Activated T-helper 1 cell treated with Interleukin-2 at 50 U/mL for 16 hours (primary cell): ENCODE data around the gene WWC1.
"Not testable (repeated sequence)": the region's sequence is repeated elsewhere in the genome, so short reads cannot be mapped to it uniquely, and the experiment has no call there.

Source experiments
- DNase-seq: peaks from one replicate; pipeline ENCODE4 v3.0.0-alpha.2; 2020; ENCODE audit warnings: low read depth

WWC1 gene

GRCh38 chr5:168308976-168309598 is 17.6 kb downstream of the WWC1 start:
- DNase-seq = no peak

- DNase-seq = not testable (repeated sequence)
Measured at GRCh38 chr5:168310541-168310940, 19.1 kb downstream of the WWC1 start.

GRCh38 chr5:168311061-168311566 is 19.7 kb downstream of the WWC1 start:
- no peak for DNase-seq

DNA sequence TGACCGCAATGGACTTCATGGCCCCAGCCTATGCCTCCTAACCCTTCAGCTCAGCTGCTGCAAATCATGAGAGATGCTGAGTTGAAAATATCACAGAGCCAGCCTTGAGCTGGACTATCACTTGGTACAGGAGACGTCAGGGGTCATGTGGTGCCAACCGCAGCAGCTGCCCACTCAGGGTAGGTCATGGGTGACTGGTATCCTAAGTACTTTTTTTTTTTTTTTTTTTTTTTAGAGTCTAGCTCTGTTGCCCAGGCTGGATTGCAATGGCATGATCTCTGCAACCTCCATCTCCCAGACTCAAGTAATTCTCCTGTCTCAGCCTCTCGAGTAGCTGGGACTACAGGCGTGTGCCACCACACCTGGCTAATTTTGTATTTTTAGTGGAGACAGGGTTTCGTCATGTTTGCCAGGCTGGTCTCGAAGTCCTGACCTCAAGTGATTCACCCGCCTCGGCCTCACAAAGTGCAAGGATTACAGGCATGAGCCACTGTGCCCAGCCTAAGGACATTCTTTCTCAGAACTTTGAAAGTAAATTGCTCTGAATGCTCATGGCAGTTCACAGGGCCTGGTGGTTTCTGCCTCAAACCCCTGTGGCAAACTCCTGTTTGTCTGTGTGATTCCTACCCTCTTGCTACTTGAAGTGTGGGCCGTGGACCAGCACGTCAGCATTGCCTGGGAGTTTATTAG is 21.3 kb downstream of the WWC1 start:
- no peak for DNase-seq

- no peak for DNase-seq
Measured at GRCh38 chr5:168313596-168314204, 22.3 kb downstream of the WWC1 start.

DNA sequence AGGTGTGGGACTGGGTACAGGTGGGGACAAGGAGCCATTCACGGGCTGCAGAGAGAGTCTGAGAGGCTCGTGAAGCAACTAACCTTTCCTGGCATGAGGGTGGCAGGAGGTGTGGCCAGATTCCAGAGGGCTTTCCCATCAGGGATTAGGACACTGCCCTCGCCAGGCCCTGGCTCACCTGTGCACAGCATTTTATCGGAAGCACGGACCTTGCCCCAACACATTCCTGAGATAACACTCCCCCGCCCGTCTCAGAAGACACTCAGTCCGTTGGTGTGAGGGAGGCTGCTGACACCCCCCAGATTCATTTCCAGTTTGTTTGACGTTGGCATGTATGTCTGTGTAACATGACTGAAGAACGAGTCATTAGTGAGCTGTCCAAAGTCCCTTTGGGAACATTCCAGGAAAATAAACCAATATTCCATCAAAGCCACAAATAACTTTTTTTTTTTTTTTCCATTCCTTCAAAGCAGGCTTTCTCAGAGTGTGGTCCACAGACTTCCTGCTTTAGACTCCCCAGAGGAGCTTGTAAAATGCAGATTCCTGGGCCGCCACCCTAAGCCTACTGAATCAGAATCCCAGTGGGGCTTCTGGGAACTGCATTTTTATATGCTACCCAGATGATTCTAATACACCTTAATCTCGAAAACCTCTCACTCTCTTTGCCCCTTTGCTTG is 23.4 kb downstream of the WWC1 start:
- DNase-seq = no peak

DNA sequence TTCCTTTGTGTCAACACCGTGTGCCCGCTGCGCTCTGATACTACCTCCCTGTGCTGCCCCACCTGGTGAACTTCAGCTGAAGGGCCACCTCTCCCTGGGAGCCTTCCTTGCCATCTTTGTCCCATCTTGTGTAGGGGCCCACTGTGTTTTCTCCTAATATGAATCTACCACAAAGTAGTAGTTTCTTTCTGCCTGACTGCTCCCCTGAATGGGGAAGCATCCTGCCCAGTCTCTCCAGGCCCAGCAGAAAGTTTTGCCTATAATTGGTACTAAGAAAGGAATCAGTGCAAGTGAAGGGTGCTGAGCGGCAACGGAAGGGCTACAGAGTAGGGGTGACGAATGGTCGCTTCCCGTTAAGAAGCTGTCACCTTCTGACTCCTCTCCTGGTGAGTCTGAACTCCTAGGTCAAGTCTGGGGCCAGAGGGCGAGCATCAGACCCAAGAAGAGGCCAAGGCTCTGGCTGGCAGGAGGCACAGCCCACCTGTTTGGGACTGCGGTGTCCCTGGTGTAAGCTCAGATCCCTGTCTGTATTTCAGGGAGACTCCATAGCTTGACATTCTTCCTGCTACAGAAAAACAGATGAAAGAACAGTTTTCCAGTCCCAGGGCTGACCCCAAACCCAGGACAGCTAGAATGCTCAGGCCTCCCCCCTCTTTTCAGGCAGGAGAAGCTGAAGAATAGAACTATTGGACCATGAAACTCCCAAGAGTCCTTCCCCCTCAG is 24.1 kb downstream of the WWC1 start:
- DNase-seq = no peak

GRCh38 chr5:168316139-168316578 is 24.7 kb downstream of the WWC1 start:
- no peak for DNase-seq

- no peak for DNase-seq
Measured at GRCh38 chr5:168317096-168317520, 25.7 kb downstream of the WWC1 start.

GRCh38 chr5:168317521-168318147 is 26.2 kb downstream of the WWC1 start:
- no peak for DNase-seq

GRCh38 chr5:168318240-168318639 is 26.8 kb downstream of the WWC1 start:
- no peak for DNase-seq

- no peak for DNase-seq
Measured at GRCh38 chr5:168319774-168320173, 28.3 kb downstream of the WWC1 start.

- no peak for DNase-seq
Measured at GRCh38 chr5:168320805-168321204, 29.4 kb downstream of the WWC1 start.

DNA sequence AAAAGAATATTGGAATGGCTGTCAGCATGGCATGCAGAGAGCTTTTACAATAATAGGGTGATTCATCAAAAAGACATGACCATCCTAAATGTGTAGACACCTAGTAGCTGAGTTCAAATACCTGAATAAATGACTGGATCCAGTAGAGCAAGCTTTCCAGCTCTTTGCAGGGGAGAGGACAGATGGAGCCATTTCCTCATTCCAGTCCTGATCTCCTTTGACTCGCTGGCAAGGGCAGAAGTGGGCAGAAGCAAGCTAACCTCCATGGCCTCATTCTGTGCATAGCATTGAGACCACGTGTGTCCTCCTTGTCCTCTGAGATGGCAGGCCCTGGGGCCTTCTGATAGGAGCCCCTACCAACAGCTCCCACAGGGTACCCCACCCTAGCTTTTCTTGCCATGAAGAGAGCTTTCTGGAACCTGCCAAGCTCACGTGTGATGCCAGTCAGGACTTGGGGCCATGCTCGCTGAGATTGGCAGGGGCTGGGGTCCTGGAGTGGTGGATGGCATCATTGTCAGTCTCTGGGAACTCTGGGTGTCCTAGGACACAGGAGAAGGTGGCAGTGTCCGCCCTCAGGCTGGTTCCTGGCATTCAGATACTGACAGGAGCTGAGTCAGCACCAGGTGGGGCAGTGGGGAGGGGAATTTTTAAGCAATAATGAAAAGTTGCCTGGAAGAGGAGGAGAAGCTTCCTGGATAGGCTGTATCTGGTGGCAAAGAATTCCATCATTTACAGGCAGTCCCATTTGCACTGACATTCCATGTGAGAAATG is 33.6 kb downstream of the WWC1 start:
- DNase-seq = no peak

- DNase-seq = no peak
Measured at GRCh38 chr5:168327019-168327421, 35.6 kb downstream of the WWC1 start.

- no peak for DNase-seq
Measured at GRCh38 chr5:168327451-168327850, 36.0 kb downstream of the WWC1 start.

- no peak for DNase-seq
Measured at GRCh38 chr5:168327994-168328393, 36.5 kb downstream of the WWC1 start.

- no peak for DNase-seq
Measured at GRCh38 chr5:168328814-168329213, 37.4 kb downstream of the WWC1 start.

DNA sequence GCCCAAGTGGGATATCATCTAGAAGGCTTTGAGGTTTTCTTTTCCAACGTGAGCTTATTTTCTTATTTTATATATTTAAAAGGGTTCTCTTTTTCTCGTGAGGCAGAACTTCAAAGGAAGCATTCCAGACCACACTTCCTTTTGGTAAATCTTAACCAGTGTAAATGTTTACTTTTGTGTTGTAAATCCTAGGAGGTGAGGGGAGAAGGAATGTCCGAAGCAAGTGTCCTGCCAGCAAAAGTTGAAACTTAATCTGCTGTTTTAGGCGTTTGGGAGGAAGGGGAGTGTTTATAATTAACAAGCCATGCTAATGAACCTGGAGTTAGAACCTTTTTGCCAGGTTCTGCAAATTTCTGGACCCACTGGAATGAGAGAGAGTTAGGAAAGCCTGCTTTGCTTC is 37.9 kb downstream of the WWC1 start:
- no peak for DNase-seq

DNA sequence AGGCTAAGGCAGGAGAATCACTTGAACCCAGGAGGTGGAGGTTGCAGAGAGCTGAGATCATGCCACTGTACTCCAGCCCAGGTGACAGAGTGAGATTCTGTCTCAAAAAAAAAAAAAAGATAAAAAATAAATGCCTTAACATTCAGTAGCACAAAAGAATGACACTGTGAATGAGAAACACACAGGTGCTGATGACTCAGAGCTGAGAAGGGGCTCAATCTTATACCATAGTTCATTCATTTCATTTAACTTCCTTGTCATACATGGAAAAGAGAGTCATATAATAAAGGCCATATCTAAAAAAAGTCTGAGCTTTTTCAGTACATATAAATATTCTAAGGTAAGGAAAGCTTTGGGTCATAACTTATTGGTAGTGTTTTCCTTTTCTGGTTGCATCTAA is 40.6 kb downstream of the WWC1 start:
- DNase-seq = no peak

- no peak for DNase-seq
Measured at GRCh38 chr5:168334280-168334679, 42.8 kb downstream of the WWC1 start.
